ENCODE data around the gene MEGF8.

MEGF8 gene

GRCh38 chr19:42352301-42353259 is 27.1 kb downstream of the MEGF8 start:
- Mint-ChIP-seq H3K27me3 (no peaks in the 10 kb centered on the region), H3K4me3 (no peak overlapping the region), H3K36me3 (ENCODE audit: low read depth) (peaks cover 65% of the 10 kb centered on the region), H3K4me1 (ENCODE audit: low read depth) (no peaks in the 10 kb centered on the region), H3K9me3 (no peaks in the 10 kb centered on the region), H3K27ac (no peak overlapping the region)
- intact Hi-C loops (cut with micrococcal nuclease): no loop called here

- Mint-ChIP-seq H3K4me1 (ENCODE audit: low read depth) (no peaks in the 10 kb centered on the region), H3K27ac (no peak overlapping the region), H3K9me3 (no peaks in the 10 kb centered on the region), H3K27me3 (no peaks in the 10 kb centered on the region), H3K36me3 (ENCODE audit: low read depth) (peaks cover 69% of the 10 kb centered on the region), H3K4me3 (no peak overlapping the region)
- intact Hi-C loops (cut with micrococcal nuclease): no loop called here
These were observed 28.0 kb downstream of the MEGF8 start for GRCh38 chr19:42353341-42354015.

GRCh38 chr19:42355896-42356295 is 30.5 kb downstream of the MEGF8 start:
- H3K4me1 Mint-ChIP-seq (ENCODE audit: low read depth): no peaks in the 10 kb centered on the region
- no peak overlapping the region for H3K27ac Mint-ChIP-seq
- no peaks in the 10 kb centered on the region for H3K27me3 Mint-ChIP-seq
- no peaks in the 10 kb centered on the region for H3K9me3 Mint-ChIP-seq
- no peak overlapping the region for H3K4me3 Mint-ChIP-seq
- intact Hi-C loops (cut with micrococcal nuclease): no loop called here
- H3K36me3 Mint-ChIP-seq (ENCODE audit: low read depth): peaks cover 75% of the 10 kb centered on the region

- Mint-ChIP-seq H3K36me3 (ENCODE audit: low read depth) (peaks cover 80% of the 10 kb centered on the region), H3K9me3 (no peaks in the 10 kb centered on the region), H3K4me1 (ENCODE audit: low read depth) (no peaks in the 10 kb centered on the region), H3K4me3 (no peak overlapping the region), H3K27me3 (no peaks in the 10 kb centered on the region), H3K27ac (no peak overlapping the region)
- intact Hi-C loops (cut with micrococcal nuclease): no loop called here
These were observed 31.3 kb downstream of the MEGF8 start for GRCh38 chr19:42356686-42357085.

- peaks cover 80% of the 10 kb centered on the region for H3K36me3 Mint-ChIP-seq (ENCODE audit: low read depth)
- no peaks in the 10 kb centered on the region for H3K4me1 Mint-ChIP-seq (ENCODE audit: low read depth)
- intact Hi-C loops (cut with micrococcal nuclease): no loop called here
- H3K27ac Mint-ChIP-seq: no peak overlapping the region
- H3K4me3 Mint-ChIP-seq: no peak overlapping the region
- H3K9me3 Mint-ChIP-seq: no peaks in the 10 kb centered on the region
- no peaks in the 10 kb centered on the region for H3K27me3 Mint-ChIP-seq
These were observed 31.9 kb downstream of the MEGF8 start for GRCh38 chr19:42357290-42357689.

GRCh38 chr19:42360787-42361544 is 35.5 kb downstream of the MEGF8 start:
- no peaks in the 10 kb centered on the region for H3K27me3 Mint-ChIP-seq
- H3K36me3 Mint-ChIP-seq (ENCODE audit: low read depth): peaks cover 76% of the 10 kb centered on the region
- no peak overlapping the region for H3K4me3 Mint-ChIP-seq
- H3K27ac Mint-ChIP-seq: no peak overlapping the region
- H3K4me1 Mint-ChIP-seq (ENCODE audit: low read depth): peaks cover 23% of the 10 kb centered on the region
- intact Hi-C loops (cut with micrococcal nuclease): no loop called here
- H3K9me3 Mint-ChIP-seq: peaks cover 7% of the 10 kb centered on the region

- intact Hi-C loops (cut with micrococcal nuclease): no loop called here
- H3K9me3 Mint-ChIP-seq: peaks cover 7% of the 10 kb centered on the region
- peaks cover 71% of the 10 kb centered on the region for H3K36me3 Mint-ChIP-seq (ENCODE audit: low read depth)
- H3K4me3 Mint-ChIP-seq: no peak overlapping the region
- H3K27ac Mint-ChIP-seq: no peak overlapping the region
- H3K27me3 Mint-ChIP-seq: no peaks in the 10 kb centered on the region
- H3K4me1 Mint-ChIP-seq (ENCODE audit: low read depth): peaks cover 23% of the 10 kb centered on the region
These were observed 36.1 kb downstream of the MEGF8 start for GRCh38 chr19:42361545-42361910.

- Mint-ChIP-seq H3K27ac (no peak overlapping the region), H3K4me3 (no peak overlapping the region), H3K36me3 (ENCODE audit: low read depth) (peaks cover 64% of the 10 kb centered on the region), H3K4me1 (ENCODE audit: low read depth) (peaks cover 23% of the 10 kb centered on the region), H3K9me3 (peaks cover 7% of the 10 kb centered on the region), H3K27me3 (no peaks in the 10 kb centered on the region)
- intact Hi-C loops (cut with micrococcal nuclease): no loop called here
These were observed 36.9 kb downstream of the MEGF8 start for GRCh38 chr19:42362342-42362741.

- no peaks in the 10 kb centered on the region for H3K27me3 Mint-ChIP-seq
These were observed 37.5 kb downstream of the MEGF8 start for GRCh38 chr19:42362891-42363440.

GRCh38 chr19:42363614-42364346 is 38.3 kb downstream of the MEGF8 start:
- H3K4me1 Mint-ChIP-seq (ENCODE audit: low read depth): peaks cover 23% of the 10 kb centered on the region
- no peaks in the 10 kb centered on the region for H3K27me3 Mint-ChIP-seq
- peak overlapping the region; percentile 83 for H3K27ac Mint-ChIP-seq
- peaks cover 7% of the 10 kb centered on the region for H3K9me3 Mint-ChIP-seq
- intact Hi-C loops (cut with micrococcal nuclease): no loop called here
- peaks cover 55% of the 10 kb centered on the region for H3K36me3 Mint-ChIP-seq (ENCODE audit: low read depth)
- H3K4me3 Mint-ChIP-seq: no peak overlapping the region

More at GRCh38 chr19:42362891-42363440, 37.5 kb downstream of the MEGF8 start:
- H3K4me1 Mint-ChIP-seq (ENCODE audit: low read depth): peaks cover 23% of the 10 kb centered on the region
- H3K27ac Mint-ChIP-seq: peak overlapping the region; percentile 83
- intact Hi-C loops (cut with micrococcal nuclease): no loop called here
- H3K9me3 Mint-ChIP-seq: peaks cover 7% of the 10 kb centered on the region
- H3K36me3 Mint-ChIP-seq (ENCODE audit: low read depth): peaks cover 57% of the 10 kb centered on the region
- no peak overlapping the region for H3K4me3 Mint-ChIP-seq

- intact Hi-C loops (cut with micrococcal nuclease): no loop called here
- Mint-ChIP-seq H3K27me3 (no peaks in the 10 kb centered on the region), H3K9me3 (peaks cover 7% of the 10 kb centered on the region), H3K36me3 (ENCODE audit: low read depth) (peaks cover 36% of the 10 kb centered on the region), H3K4me3 (no peak overlapping the region), H3K27ac (no peak overlapping the region), H3K4me1 (ENCODE audit: low read depth) (peaks cover 41% of the 10 kb centered on the region)
These were observed 41.2 kb downstream of the MEGF8 start for GRCh38 chr19:42366673-42367072.

- Mint-ChIP-seq H3K4me3 (no peak overlapping the region), H3K27me3 (no peaks in the 10 kb centered on the region), H3K36me3 (ENCODE audit: low read depth) (peaks cover 27% of the 10 kb centered on the region), H3K27ac (no peak overlapping the region), H3K9me3 (peaks cover 7% of the 10 kb centered on the region), H3K4me1 (ENCODE audit: low read depth) (peaks cover 48% of the 10 kb centered on the region)
- intact Hi-C loops (cut with micrococcal nuclease): no loop called here
These were observed 42.5 kb downstream of the MEGF8 start for GRCh38 chr19:42367929-42368328.

- intact Hi-C loops (cut with micrococcal nuclease): no loop called here
- Mint-ChIP-seq H3K27me3 (no peaks in the 10 kb centered on the region), H3K4me1 (ENCODE audit: low read depth) (peaks cover 44% of the 10 kb centered on the region), H3K36me3 (ENCODE audit: low read depth) (peaks cover 23% of the 10 kb centered on the region), H3K27ac (no peak overlapping the region), H3K4me3 (no peak overlapping the region), H3K9me3 (peaks cover 7% of the 10 kb centered on the region)
These were observed 42.9 kb downstream of the MEGF8 start for GRCh38 chr19:42368360-42368759.
